ENCODE measurements around the gene C13orf46.

Gene C13orf46

DNA sequence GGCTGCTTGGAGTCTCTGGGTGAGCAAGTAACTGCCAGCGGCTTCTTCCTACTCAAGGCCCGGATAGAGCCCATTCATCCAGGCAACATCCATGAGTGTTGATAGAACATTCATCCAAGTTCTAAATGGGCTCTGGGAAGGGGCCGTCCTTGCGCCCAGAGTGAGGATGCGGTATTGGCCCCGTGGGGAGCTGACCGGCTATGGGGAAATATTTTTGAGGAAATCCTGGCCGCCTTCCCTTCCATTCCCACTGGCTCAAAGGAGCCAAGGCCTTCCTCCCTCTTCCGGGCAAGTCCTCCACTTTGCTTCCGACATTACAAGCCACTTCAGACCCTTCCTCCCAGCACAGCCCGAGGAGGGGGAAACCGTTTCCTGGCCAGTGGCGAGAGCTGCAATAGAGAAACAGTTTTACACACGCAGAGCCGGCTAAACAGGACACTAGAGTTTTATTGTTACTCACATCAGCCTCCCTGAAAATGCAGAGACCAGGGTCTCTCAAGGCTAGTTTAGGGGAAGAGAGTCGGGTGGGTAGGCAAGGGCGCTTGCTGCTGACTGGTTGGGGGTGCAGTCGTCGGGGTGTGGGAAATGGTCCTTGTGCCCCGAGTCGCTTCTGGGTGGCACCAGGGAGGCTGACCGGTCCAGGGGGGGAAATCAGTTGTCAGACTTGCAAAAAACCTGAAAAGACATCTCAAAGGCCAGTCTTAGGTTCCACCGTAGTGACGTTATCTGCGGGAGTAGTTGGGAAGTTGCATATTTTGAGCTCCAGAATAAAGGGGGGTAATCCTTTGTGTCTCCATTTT is 37.5 kb downstream of the C13orf46 start:
- no peak for DNase-seq

DNA sequence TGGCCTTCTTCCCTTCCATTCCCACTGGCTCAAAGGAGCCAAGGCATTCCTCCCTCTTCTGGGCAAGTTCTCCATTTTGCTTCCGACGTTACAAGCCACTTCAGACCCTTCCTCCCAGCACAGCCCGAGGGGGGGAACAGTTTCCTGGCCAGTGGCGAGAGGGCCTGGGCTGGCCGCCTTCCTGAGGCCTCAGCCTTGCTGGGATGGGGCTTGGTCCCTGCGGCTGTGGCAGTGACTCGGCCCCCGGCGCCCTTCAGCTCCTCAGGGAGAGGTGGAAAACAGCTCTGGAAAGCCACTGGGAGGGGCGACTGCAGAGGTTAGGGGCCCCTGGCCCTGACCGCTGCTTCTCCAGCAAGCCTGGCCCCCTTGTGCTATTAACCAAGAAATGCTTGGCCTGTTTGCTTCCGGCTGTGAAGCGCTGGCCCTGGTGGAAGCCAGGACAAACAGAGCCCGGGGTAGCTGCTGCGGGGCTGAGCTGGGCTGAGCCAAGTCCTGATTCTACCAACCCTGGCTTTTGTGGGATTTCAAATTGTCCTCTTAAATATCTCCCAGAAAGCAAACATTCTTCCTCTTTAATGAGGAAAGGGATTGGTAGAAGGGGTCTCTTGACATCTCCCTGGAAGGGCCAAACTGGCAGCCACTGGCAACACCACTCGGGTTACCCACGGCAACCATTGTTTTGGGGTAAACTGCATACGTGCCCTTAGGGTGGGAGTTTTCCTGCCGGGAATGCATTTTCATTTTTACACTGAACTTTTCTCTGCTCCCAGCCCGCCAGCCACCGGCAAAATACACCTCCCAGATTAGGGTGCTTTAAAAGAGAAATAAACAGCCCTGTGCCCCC is 38.7 kb downstream of the C13orf46 start:
- DNase-seq = no peak

GRCh38 chr13:113934576-113934975 is 39.3 kb downstream of the C13orf46 start:
- no peak for DNase-seq

GRCh38 chr13:113933901-113934300 is 40.0 kb downstream of the C13orf46 start:
- DNase-seq = no peak

DNA sequence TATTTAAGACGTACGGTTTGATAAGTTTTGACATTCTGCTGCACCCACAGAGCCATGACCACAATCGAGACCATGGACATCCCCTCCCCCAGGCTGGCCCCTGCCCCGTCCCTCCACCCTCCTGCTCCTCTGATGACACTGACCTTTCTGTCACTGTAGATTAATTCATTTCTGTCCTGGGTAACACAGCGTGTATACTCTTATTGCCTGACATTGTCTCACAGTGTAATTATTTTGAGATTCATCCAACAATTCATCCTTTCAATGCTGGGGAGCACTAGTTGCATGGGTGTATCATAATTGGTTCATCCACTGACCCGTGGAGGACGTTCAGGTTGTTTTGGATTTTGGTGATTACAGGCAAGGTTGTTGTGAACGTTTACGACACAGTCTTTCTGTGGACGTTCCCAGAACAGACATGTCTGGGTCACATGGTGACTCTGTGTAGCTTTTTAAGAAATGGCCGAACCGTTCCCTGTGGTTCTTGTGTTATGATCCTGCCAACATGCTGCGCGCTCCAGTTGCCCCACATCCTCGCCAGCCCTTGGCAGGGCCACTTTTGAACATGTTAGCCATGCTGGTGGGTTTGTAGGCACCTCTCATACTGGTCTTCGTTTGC is 41.9 kb downstream of the C13orf46 start:
- DNase-seq = no peak

DNA sequence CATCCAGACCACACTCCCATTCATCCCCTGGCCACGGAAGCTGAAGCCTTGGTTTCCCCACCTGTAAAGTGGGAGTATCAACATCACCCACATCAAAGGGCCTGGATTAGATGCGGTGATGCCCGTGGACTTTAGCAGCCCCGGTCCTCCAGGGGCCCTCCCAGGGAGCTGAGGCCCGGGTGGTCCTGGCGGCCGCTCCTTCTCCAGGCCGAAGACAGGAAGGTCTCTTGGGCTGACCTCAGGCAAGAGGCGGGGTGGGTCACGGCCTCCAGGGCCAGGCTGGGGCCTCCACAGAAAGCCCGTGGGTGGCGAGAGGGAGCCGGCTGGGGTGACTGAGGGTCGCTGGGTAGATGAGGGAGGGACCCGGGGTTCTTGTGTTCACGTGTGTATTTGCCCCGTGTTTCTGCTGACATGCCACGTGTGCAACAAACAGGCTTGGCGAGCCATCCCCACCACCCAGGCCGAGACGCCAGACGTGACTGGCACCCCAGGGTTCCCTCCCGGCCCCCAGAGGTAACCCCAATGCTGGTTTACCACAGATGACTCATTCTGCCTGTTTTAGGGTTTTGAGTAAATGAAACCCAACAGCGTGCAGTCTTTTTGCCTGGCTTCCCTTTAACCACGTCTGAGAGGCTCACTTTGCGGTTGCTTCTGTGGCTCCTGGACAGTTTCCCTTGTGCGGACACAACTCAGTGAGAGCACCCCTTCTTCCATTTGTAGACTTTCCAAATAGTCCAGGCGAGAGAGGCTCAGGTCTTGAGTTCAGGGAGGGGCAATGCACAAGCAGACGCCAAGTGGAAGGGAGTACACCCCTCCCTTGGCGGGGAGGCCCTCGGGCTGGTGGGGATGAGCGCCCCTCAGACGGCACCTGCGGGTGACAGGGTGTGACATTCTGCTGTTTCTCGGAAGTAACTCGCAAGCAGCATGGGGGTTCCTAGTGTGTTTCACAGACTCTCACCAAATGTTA is 42.9 kb downstream of the C13orf46 start:
- peak; percentile 71 for DNase-seq

- DNase-seq = no peak
Observed at GRCh38 chr13:113929628-113930615, 44.0 kb downstream of the C13orf46 start.

- DNase-seq = no peak
Observed at GRCh38 chr13:113928685-113929627, 44.9 kb downstream of the C13orf46 start.

DNA sequence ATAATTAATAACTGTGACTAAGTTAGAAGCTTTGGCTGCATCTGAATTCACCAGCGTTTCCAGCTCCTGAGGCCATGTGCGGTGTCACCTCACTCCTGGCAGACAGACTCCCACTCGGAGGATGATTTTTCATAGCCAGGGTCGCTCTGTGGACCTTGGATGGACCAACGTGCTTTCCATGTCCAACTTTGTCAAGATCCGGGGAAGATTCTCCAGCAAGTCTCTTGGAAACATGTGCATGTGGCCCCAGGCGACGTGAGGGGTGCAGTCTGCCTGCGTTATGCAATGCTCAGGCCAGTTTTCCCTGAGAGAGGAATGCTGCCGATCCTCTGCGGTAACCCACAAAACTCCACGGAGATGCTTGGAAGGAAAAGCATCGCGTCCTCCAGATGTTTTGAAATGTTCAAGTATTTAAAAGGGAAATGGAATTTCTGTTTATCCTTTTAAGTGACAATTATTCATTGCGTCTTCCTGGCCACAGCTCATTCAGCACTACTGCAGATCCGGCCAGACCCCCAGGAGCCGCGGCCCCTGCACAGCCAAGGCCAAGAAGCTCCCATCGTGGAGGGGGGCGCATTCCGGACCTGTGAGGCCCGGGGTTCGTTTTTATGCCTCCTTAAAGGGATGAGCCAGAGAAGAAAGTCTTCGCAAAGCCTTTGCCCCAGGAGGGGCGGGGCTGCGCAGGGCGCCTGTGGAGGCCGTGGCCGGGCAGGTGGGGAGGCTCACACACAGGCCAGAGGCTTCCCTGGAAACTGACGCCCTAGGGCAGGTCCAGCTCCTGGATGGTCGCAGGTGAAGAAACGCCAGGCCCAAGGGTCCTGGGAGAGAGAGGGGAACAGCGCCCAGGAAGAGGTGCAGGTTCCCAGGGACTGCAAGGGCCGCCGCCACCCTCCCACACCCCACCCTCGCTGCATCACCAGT is 46.0 kb downstream of the C13orf46 start:
- no peak for DNase-seq

GRCh38 chr13:113926951-113927660 is 46.8 kb downstream of the C13orf46 start:
- DNase-seq = no peak

- DNase-seq = no peak
Observed at GRCh38 chr13:113926301-113926761, 47.5 kb downstream of the C13orf46 start.

GRCh38 chr13:113924184-113924901 is 49.5 kb downstream of the C13orf46 start:
- no peak for DNase-seq

DNA sequence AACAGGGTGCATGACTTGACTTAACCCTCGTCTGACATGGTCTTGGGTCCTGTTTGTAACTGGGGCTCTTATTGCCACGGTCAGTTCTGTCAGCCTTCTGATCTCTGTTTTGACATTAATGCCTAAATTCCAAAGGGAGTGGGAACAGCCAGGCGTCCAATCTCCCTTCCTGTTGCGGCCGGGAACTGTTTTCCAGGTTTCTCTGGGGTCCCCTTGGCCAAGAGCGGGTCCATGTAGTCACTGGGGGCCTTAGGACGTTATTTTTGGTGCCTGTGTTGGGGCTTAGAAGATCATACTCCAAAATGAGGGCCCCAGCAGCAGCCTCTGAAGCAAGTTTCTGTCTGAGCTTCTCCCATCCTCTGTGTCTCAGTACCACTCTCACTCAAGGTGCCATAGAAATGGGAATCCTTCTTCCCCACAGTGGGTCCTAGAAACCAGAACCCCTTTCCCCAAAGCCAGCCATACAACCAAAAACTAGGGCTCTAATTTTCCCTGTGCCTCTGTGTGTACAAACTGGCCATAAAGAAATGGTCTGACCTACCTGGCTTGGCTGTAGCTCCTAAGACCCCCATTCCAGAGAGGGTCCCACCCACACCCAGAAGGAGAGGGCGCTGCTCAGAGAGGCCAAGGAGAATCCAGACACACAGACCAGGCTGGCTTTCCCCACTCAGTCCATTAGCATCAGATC is 50.4 kb downstream of the C13orf46 start:
- DNase-seq = no peak

DNA sequence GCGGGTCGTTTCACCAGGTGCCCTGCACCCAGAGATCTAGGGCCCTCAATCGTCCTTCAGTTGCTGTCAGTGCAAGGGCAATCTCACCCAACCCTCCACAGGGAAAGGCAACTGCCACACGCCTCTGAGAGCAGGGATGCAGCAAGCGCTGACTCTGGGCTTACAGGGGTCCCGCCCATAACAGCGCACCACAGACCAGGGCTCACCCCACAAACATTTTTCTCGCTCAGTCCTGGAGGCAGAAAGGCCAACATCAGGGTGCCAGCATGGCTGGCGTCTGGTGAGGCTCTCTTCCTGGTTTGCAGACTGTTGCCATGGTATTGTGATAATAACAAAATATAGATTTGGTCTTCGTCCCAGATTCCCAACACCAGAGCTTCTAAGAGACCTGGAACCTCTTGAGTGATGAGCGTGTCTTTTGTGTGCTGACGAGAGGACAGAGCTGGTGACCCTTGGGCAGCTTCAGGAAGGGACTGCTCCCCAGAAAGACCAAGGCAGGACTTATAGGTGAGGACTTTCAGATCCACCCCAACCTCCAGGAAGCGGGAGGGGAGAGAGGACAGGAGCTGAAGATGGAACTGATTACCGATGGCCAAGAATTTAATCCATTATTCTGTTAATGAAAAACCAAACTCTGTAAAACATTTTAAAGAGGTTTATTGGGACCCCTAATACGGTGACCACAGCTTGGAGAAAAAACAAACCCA is 51.3 kb downstream of the C13orf46 start:
- DNase-seq = no peak

- no peak for DNase-seq
Observed at GRCh38 chr13:113921763-113922162, 52.1 kb downstream of the C13orf46 start.
